Renal cortex interstitium (tissue), 11 donors: ENCODE results near the gene NCSTN. TPM values are rescaled to one million over a fixed set of nuclear protein-coding genes. Genes with fewer than 3 reads are reported as not detected.

Experiments
- DNase-seq, 11 donors: peaks; one replicate each; pipeline ENCODE4 v3.0.0-alpha.2; 2013; ENCODE audit warnings: low read depth in 9 of 11, low spot score in 4 of 11; ENCODE audit errors: extremely low read depth in 1 of 11
- polyA plus RNA-seq, 3 donors: library from polyadenylated mRNA; unstranded; fragments of 120-200 nt; gene quantifications; one replicate each; pipeline ENCODE4 v1.2.1, GENCODE V29; 2013; ENCODE audit not compliant: insufficient read length in 3 of 3

Gene NCSTN
- polyA plus RNA-seq, 3 donors, result 150 to 170 (median 150) TPM

DNA sequence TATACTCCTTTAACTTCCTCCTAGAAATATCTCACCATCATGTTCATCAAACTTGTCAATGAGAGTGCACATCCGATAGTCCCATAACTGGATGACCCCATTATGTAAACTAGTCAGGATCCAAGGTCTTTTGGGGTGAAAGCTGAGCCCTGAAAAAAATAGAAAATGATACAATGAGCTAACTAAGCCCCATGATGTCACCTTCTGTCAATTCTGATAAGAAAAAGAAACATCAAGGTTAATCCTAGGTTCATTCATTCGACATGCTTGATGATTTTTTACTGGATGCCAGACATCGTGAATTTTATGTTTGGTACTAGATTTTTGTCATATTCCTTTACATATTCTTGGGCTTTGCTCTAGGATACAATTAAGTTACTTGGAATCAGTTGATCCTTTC, 3.0 kb upstream of the NCSTN start:
- DNase-seq, result no peak

DNA sequence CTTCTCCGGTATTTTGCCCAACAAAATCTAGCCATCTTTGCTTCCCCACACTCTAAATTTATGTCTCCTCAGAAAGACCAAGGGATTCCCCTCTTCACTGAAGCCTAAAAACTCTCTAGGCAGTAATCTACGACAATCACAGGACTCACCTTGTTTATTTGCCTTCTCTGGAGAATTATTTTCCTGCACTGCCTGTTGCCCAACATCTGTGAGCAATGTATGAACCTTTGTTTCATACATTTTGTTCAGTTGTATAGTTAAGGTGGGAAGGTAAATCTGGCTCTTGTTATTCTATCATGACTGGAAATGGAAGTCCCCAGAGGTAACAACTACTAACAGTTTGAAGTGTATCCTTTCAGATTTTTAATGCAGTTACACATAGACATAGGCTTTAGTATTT, 2.3 kb upstream of the NCSTN start:
- no peak for DNase-seq

DNA sequence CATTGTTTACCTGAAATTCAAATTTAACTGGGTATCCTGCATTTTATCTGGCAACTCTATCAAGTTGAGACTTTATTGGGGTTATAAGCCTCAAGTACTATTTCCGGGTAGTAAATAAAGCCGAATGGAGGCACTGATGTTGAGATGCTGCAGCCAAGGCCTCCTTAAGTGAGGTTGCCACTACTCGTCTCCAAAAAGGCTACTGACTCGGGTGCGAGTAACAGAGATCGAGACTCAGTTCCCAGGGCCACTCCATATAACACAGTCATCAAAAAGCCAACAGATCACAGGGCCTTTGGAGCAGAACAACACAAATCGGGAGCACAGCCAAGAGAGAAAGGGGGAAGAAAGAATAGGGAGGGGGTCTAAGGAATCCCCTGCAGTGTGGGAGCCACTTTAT, 657 bp upstream of the NCSTN start:
- peak in 6 of 11 donors; percentile 4 to 22 (median 18) for DNase-seq

DNA sequence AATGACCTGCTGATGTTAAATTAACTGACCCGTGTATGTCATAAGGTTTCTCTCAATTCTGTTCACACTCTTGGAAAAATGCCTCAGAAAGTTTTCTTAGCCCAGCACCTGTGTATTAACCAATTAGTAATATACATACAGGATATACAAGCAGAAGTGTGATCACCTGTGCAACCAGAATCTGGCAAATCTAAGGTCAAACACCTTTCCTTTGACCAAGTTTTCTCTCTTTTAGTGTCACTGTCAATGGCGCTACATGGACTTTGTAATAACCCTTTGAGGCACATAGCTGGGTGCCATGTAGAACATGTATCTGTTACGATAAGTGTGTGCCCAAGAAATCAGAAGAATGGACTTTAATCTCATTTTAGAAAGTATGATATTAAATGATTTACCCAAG, 1.1 kb downstream of the NCSTN start:
- DNase-seq, result no peak

DNA sequence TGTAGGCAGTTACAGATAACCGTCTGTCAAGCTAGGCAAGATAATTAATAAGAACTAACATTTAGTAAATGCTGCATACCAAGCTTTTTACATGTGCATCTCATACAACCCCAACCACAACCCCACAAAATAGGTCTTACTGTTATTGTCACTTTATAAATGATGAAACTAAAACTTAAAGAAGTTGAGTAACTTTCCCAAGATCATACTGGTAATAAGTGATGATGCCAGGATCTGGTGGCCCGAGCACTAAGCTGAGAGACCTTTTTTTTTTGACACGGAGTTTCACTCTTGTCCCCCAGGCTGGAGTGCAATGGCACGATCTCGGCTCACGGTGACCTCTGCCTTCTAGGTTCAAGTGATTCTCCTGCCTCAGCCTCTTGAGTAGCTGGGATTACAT, 1.8 kb downstream of the NCSTN start:
- DNase-seq, result no peak

DNA sequence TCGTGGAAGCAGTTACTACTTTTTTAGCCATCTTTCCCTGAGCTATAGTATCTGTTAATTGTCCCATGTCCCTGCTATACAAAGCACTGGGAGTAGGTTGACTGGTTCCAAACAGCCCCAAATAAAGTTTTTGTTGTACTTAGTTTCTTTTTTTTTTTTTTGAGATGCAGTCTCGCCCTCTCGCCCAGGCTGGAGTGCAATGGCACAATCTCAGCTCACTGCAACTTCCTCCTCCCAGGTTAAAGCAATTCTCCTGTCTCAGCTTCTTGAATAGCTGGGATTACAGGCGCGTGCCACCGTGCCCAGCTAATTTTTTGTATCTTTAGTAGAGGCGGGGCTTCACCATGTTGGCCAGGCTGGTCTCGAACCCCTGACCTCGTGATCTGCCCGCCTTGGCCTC, 3.3 kb downstream of the NCSTN start:
- no peak for DNase-seq

DNA sequence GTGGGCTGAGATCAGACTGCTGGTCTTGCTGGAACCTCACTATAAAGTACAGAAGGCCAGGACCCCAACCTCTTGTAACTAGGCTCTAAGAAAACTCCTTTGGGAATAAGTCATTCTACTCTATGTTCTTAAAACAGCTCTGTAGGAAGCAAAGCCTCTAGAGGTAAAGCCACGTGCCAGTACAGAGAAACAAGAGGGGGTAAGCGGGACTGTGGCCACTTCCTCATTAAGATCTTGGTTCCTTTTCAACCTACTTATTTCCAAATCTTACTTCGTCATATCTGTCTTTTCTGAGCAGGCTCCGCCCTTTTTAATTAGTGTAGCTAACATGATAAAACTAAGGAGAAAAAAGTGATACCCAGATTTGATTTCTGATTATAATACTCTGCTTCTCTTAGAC, 3.8 kb downstream of the NCSTN start:
- no peak for DNase-seq

DNA sequence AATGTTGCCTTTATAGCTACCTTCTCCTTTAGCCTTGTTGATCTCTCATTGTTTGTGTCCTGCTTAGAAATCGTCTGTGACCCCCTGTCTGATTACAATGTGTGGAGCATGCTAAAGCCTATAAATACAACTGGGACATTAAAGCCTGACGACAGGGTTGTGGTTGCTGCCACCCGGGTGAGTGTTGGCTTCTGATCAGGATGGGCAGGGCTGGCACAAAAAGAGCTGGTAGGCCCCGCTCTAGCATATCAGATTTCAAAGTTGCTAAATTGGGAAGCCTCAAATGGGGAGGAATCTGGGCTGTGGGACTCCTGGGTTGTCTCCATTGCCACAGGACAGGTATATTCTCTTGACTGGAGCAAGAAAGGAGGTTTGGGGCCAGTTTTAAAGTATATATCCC, 8.4 kb downstream of the NCSTN start:
- no peak for DNase-seq

DNA sequence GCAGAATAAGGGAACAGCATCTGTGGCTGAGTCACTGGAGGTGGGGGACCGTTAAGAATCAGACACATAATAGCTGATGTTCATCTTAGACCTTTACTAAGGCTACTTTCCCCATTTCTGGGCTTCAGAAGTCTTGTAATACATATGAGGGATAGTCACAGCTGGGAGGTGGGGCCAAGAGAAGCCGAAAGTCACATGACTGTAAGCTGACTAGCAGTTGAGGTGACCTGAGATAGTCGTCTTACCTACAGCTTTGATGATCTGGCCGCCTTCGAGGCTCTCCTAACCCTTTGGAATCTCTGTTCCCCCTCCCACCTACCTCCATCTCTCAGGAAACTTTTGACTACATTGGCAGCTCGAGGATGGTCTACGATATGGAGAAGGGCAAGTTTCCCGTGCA, 9.4 kb downstream of the NCSTN start:
- DNase-seq, result no peak

DNA sequence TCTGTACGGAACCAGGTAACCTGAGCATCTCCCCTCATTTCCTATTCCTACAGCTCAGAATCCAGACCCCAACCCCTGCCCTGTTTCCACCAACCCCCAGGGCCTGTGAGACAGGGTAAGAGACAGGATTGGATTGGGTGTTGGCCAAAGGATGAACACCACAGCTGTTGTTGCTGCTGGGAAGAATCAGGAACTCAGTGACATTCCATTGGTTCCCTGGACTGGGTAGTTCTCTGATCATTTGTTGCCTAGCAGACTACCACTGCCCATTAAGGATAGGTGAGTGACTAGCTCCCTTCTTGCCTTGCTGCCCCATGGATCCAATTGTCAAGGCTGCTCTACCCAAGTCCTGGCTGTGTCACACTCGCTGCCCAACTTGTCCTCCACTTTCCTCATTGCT, 10.0 kb downstream of the NCSTN start:
- no peak for DNase-seq

DNA sequence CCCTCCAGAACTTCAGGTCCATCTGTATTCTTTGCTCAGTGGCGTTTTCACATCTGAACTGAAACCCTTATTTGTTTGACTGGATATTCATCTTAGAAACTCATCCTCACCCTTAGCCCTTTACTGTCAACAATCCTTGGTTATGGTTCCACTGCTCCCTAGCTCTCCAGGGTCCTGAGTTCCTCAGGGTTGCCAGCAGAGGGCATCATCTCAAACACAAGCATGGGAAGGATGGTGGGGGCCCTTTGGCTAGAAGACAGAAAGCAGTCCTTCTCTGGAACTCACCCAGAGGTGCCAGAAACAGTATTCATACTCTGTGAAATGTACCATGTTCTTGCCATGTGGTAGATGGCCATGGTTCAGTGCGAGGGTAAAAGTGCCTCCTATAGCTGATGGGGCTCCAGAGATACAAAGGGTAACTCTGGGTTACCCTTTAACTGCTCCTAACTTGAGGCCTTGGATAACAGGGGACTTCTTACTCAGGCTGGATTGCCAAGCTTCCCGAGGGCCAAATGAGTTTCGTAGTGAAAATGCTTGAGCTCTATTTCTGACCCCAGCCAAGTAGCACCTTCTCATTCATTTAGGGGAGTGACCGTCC, 11.3 kb downstream of the NCSTN start:
- no peak for DNase-seq

DNA sequence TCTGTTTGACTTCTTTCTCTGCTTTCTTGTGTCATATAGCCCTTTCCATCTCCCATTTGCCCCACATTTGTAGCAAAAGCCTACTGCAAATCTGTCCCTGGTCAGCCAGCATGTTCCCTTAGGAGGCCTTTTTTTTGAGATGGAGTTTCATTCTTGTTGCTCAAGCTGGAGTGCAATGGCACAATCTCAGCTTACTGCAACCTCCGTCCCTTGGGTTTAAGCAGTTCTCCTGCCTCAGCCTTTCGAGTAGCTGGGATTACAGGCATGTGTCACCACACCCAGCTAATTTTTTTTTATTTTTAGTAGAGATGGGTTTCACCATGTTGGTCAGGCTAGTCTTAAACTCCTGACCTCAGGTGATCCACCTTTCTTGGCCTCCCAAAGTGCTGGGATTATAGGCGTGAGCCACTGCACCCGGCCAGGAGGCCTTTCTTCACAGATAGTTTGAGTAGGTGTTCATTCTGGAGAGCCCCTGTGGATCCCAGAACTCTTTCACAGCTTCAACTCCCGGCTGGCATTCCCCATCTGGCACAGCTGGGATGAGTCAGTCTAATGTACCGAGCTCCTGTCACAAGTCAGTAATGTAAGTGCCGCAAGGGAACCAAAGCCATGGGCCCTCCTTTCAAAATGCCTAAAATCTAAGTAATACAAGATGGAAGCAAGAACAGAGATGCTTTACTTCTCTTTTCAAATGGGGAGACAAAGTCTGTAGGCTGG, 14.3 kb downstream of the NCSTN start:
- DNase-seq, result no peak

DNA sequence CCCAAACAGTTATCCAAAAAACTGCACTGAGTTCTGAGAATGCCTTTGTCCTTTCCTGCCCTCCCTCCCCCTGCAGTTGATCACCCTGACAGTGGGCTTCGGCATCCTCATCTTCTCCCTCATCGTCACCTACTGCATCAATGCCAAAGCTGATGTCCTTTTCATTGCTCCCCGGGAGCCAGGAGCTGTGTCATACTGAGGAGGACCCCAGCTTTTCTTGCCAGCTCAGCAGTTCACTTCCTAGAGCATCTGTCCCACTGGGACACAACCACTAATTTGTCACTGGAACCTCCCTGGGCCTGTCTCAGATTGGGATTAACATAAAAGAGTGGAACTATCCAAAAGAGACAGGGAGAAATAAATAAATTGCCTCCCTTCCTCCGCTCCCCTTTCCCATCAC, 14.9 kb downstream of the NCSTN start:
- DNase-seq, result no peak

DNA sequence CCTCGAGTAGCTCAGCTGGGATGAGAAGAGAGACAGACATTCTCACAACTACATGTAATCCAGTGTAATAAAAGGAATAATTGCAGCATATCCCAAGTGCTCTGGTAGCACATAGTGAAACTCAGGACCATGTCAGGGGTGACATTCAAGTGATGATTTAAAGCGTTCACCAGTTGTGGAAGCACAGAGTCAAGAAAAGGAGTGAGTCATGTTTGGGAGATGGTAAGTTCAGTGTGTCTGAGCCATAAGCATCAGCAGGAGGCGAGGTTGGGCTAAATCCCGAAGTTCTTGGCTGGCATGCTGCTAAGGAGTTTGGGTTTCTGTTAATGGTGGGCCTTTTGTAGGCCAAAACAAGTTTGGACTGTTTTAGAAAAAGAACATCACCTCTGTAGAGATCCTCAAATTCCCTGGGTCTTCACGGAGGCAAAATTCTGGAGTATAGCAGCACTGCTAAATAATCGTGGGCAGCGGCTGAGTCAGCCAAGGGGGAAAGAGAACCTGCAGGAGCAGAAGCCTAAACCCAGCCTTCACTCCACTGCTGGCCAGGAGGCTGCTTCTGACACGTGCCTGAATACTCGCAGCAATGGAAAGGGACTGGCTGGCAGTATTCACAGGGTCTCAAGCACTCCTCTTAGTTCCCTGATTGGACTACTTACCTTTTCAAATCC, 16.5 kb downstream of the NCSTN start:
- no peak for DNase-seq

DNA sequence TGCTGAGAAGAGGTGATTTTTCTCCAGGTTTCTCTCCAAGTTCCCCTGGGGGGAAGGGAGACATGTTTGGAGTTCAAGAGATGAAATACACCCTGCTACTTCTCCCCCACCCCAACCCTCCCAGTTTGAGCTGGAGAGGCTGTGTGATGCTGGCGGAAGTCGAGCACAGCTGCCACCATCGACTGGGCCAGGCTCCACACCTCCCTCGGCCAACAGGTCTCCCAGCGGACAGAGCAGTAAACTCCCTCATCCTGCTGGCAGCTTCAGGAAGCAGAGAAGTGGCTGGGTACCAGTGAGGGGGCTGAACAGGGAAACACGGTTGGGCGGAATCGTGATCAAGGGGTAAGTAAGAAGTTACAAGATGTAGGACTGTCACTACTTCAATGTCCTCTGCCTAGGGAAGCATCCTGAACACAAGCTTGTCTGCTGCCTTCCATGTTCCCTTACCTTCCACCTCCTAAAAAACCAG, 17.1 kb downstream of the NCSTN start:
- no peak for DNase-seq

DNA sequence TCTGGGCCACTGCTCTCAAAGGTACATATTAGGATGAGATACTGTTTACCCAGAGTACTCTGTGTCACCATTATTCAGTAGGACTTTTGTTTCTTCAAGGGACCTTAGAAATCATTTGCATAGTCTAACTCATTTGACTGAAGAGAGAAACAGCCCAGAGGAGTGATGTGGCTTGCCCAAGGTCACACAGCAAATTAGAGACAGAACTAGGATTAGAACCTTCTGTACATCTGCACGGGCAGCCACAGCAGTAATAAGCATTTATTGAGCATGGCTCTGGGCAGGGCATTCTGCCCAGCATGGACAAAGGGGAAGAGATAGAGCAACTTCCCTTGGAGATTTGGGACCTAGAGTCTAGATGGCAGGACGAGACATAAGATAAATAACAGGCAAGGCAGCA, 18.0 kb downstream of the NCSTN start:
- DNase-seq, result no peak

DNA sequence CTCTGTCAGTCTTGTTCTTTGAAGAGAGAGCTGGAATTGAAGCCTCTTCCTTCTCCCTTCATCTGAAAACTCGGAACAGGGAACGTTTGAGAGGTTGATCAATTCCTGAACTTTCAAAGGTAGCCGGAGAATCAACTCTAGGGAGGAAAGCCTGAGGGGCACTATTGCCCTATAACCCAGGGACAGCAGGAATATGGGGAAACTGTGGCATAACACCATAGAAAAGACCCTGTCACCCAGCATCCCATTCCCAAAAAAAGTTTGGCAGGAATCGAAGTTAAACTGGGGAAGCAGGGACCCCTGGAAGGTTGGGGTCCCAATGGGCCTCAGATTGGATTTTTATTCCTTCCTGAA, 18.6 kb downstream of the NCSTN start:
- no peak for DNase-seq

DNA sequence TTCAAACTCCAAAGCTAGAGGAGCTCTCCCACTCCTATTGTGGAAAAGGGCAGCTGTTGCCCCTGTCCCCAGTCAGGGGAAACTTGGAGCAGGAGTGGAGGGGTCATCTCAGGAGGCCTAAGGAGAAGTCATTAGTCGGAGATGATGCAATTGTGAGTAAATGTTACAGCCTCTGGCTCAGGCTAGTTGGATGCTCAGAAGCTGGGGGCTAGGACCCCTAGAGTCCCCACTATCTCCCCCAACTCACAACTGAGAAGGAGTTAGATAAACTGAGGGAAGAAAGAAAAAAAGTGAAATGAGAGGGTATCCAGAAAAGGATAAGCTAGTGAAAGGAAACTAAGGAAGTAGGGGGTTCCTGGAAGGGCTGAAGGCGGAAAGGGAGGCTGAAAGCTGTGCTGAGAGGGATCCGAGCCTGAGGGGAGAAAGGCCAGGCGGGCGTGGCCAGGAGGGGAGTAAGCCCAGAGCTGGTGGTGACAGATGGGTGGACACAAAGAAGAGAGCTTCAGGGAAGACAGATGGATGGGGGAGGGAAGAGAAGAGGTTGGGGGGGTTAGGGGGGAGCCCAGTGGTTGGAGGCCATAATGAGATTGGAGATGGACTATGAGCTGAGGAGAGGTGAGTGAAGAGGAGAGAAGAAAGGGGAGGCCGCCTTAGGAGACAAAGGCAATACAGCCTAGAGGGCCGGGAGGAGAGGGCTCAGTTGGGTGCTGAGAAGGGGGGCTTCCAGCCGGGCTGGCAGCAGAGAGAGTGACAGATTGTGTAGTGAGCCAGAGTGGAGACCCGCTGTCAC, 19.2 kb downstream of the NCSTN start:
- DNase-seq, result no peak

DNA sequence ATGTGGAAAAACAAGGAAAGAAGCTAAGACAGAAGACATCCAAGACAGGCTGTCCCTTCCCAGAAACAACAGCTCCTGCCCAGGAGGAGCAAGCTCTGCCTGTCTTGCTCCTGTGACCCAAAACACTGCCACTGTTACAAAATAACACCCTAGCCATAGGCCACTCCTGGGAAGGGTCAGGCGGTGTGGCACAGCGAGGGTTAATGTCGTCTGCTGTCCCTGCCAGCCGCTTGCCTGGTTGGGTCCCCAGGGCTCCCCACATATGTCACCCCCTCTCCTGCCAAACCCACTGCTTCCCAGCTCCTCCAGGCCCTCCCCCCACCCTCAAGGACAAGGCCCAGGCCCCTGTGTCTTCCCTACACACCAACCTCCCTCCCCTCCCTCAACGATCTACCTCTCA, 19.8 kb downstream of the NCSTN start:
- DNase-seq, result no peak
